ENCODE data around the gene SVOP. TPM values are rescaled to one million over a fixed set of nuclear protein-coding genes. Genes with fewer than 3 reads are reported as not detected.

SVOP gene
- total and polyA plus RNA-seq, 2 experiments from 2014 or later: not detected

DNA sequence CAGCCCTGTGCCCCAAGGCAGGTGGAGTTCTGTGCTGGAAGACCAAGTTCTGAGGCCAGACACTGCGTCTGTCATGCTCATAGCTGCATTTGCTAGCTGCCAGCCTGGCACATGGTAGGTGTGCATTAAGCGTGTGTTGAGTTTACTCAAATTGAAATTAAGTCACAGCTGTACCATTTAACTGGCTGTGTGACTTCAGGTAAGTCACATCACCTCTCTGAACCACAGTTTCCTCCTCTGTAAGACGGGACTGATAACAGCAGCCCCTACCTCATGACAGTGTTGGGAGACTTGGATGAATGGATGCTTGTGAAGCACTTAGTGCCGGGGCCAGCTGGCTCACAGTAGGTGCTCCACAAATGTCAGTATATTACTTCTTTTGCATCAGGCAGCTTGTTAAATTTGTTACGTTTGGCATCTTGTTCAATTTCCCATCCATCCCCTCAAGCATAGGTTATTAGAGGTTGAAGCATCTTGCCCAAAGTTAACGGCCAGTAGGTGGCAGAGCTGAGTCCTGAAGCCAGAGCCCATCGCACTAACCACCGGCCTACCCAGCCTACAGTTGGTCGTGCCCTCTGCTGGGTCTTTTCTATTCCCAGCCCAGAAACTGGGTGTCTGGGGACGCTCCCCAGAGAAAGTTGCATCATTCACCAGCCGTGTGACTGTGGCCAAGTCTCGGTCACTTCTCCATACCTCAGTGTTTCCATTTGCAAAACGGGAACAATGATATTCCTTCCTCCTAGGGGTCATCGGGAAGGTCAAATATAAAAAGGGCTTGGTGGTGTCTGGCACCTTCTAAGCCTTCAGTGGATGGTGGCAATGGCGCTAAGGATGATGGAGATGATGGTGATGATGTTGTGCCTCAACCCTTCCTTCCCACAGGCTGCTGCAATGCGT lies 136.5 kb downstream of the SVOP start:
- Histone ChIP-seq H3K27me3 (replicated peaks; ENCODE audit: insufficient read depth) (no peaks in the 10 kb centered on the region), H4K20me1 (ENCODE audit: insufficient read depth) (no peaks in the 10 kb centered on the region), H3K9me3 (ENCODE audit: low read depth) (no peaks in the 10 kb centered on the region), H3K4me3 (no peak overlapping the region), H3K36me3 (ENCODE audit: low read depth) (no peaks in the 10 kb centered on the region), H3F3A (ENCODE audit: insufficient read depth) (no peaks in the 10 kb centered on the region), H3K9ac (no peak overlapping the region), H3K79me2 (ENCODE audit: insufficient read depth) (no peaks in the 10 kb centered on the region), H3K4me2 (ENCODE audit: unreplicated experiment) (no peak overlapping the region), H3K9me2 (ENCODE audit: insufficient read depth) (no peaks in the 10 kb centered on the region), H3K4me1 (ENCODE audit: insufficient read depth) (no peaks in the 10 kb centered on the region), H3K27ac (no peak overlapping the region), H2AFZ (no peak overlapping the region)
- WGBS, 2 experiments (ENCODE audit: low coverage in 1 of 2, low lambda C conversion rate in 2 of 2, missing lambda C conversion rate in 2 of 2): 52 to 53% methylated on average over 16 of the region's 16 CpGs
- TF ChIP-seq EZH2phosphoT487 (IDR thresholded peaks at IDR 0.05; ENCODE audit: insufficient read depth, low read depth) (no peak), EZH2 (IDR thresholded peaks at IDR 0.05; ENCODE audit: insufficient read depth, poor library complexity, severe bottlenecking) (no peak)
- in situ Hi-C loops (cut with MboI): no loop called here
- DNase-seq: peak; percentile 37

GRCh38 chr12:108881953-108882352 lies 138.9 kb downstream of the SVOP start:
- Histone ChIP-seq H3K9me3 (ENCODE audit: low read depth) (no peaks in the 10 kb centered on the region), H3K9me2 (ENCODE audit: insufficient read depth) (no peaks in the 10 kb centered on the region), H3K9ac (no peak overlapping the region), H3K79me2 (ENCODE audit: insufficient read depth) (no peaks in the 10 kb centered on the region), H2AFZ (no peak overlapping the region), H3K4me3 (no peak overlapping the region), H3K27me3 (replicated peaks; ENCODE audit: insufficient read depth) (no peaks in the 10 kb centered on the region), H3K4me1 (ENCODE audit: insufficient read depth) (no peaks in the 10 kb centered on the region), H3K36me3 (ENCODE audit: low read depth) (no peaks in the 10 kb centered on the region), H4K20me1 (ENCODE audit: insufficient read depth) (no peaks in the 10 kb centered on the region), H3K27ac (no peak overlapping the region), H3F3A (ENCODE audit: insufficient read depth) (no peaks in the 10 kb centered on the region), H3K4me2 (ENCODE audit: unreplicated experiment) (no peak overlapping the region)
- TF ChIP-seq EZH2 (IDR thresholded peaks at IDR 0.05; ENCODE audit: insufficient read depth, poor library complexity, severe bottlenecking) (no peak), EZH2phosphoT487 (IDR thresholded peaks at IDR 0.05; ENCODE audit: insufficient read depth, low read depth) (no peak)
- 66 to 68% methylated on average over 3 of the region's 3 CpGs for WGBS, 2 experiments (ENCODE audit: low coverage in 1 of 2, low lambda C conversion rate in 2 of 2, missing lambda C conversion rate in 2 of 2)
- DNase-seq: no peak
- in situ Hi-C loops (cut with MboI): no loop called here

DNA sequence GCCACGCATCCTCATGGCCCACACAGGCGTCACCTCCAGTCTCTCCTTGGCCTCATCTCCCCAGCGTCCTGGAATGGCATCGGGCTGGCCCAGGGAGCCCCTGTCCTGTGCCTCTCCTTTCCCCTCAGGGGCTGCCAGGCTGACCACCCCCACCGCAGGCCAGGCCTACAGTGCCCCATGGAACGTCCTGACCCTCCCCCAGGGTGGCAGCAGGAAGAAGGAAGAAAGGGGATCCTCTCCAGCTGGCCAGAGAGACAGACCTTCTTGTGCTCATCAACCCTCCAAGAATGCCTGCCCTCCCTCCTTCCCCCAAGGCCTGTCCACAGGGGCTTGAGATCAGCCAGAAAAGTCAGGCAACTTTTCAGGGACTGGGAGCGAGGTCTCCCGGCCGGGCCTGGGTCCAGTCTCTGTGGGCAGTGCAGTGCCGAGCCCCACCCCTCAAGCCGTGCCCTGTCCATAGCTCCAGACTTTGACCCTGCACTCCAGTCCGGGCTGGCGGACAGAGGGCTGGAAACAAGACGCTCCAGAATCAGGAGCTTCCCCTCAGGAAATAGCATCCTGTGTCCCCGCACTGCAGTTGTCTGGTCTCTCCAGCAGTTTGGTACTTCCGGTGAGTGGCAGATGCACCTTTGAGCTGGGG lies 141.1 kb downstream of the SVOP start, which contains the start of gene DAO:
Gene DAO, plus strand, starts transcription at position 478 of the 640 bp plus-strand sequence. CDS start 4,915 bp downstream, outside the sequence.
- TF ChIP-seq EZH2 (IDR thresholded peaks at IDR 0.05; ENCODE audit: insufficient read depth, poor library complexity, severe bottlenecking) (no peak), EZH2phosphoT487 (IDR thresholded peaks at IDR 0.05; ENCODE audit: insufficient read depth, low read depth) (no peak)
- Histone ChIP-seq H3K4me3 (no peak within 1 kb of the TSS), H3K27me3 (replicated peaks; ENCODE audit: insufficient read depth) (no peaks in the 10 kb centered on the region), H4K20me1 (ENCODE audit: insufficient read depth) (no peaks in the 10 kb centered on the region), H3K9me2 (ENCODE audit: insufficient read depth) (no peaks in the 10 kb centered on the region), H3K27ac (no peak within 1 kb of the TSS), H2AFZ (no peak within 1 kb of the TSS), H3K9me3 (ENCODE audit: low read depth) (no peaks in the 10 kb centered on the region), H3K9ac (no peak within 1 kb of the TSS), H3F3A (ENCODE audit: insufficient read depth) (no peaks in the 10 kb centered on the region), H3K4me2 (ENCODE audit: unreplicated experiment) (no peak within 1 kb of the TSS), H3K4me1 (ENCODE audit: insufficient read depth) (no peaks in the 10 kb centered on the region), H3K36me3 (ENCODE audit: low read depth) (no peaks in the 10 kb centered on the region), H3K79me2 (ENCODE audit: insufficient read depth) (no peaks in the 10 kb centered on the region)
- DNase-seq: no peak
- in situ Hi-C loops (cut with MboI): no loop called here
- WGBS, 2 experiments (ENCODE audit: low coverage in 1 of 2, low lambda C conversion rate in 2 of 2, missing lambda C conversion rate in 2 of 2): 63 to 70% methylated on average over 16 of the region's 16 CpGs

DNA sequence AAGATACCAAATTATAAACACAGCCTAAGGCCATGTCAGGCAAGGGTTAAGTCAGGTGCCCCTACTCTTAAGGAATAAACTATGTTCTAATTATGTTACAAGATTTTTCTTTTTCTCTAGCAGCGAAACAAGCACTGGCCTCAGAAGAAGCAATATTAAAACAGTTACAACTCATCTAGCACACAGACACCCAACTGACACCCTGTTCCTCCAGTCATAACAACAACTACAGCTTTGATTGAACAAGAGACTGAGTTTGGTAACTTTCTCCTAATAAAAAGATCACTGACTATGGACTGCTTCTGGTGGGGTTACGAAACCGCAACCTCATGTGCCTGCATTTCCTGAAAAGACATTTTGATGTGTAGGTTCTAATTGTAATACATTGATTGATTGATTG lies 144.3 kb downstream of the SVOP start:
- 89 to 94% methylated on average over 3 of the region's 3 CpGs for WGBS, 2 experiments (ENCODE audit: low coverage in 1 of 2, low lambda C conversion rate in 2 of 2, missing lambda C conversion rate in 2 of 2)
- H3K36me3 ChIP-seq (ENCODE audit: low read depth): no peaks in the 10 kb centered on the region
- no peaks in the 10 kb centered on the region for H3K9me2 ChIP-seq (ENCODE audit: insufficient read depth)
- H3F3A ChIP-seq (ENCODE audit: insufficient read depth): no peaks in the 10 kb centered on the region
- no peaks in the 10 kb centered on the region for H3K27me3 ChIP-seq (replicated peaks; ENCODE audit: insufficient read depth)
- no peak overlapping the region for H3K4me3 ChIP-seq
- H3K9me3 ChIP-seq (ENCODE audit: low read depth): no peaks in the 10 kb centered on the region
- no peak overlapping the region for H3K4me2 ChIP-seq (ENCODE audit: unreplicated experiment)
- no peak overlapping the region for H2AFZ ChIP-seq
- DNase-seq: no peak
- no peak for TF ChIP-seq EZH2phosphoT487 (IDR thresholded peaks at IDR 0.05; ENCODE audit: insufficient read depth, low read depth)
- no peak for TF ChIP-seq EZH2 (IDR thresholded peaks at IDR 0.05; ENCODE audit: insufficient read depth, poor library complexity, severe bottlenecking)
- no peaks in the 10 kb centered on the region for H4K20me1 ChIP-seq (ENCODE audit: insufficient read depth)
- in situ Hi-C loops (cut with MboI): no loop called here
- no peaks in the 10 kb centered on the region for H3K4me1 ChIP-seq (ENCODE audit: insufficient read depth)
- H3K27ac ChIP-seq: no peak overlapping the region
- no peak overlapping the region for H3K9ac ChIP-seq
- no peaks in the 10 kb centered on the region for H3K79me2 ChIP-seq (ENCODE audit: insufficient read depth)
